Hematopoietic multipotent progenitor cell treated with erythropoietin and hydrocortisone succinate and interleukin-3 and kit ligand, for 15 days (in vitro differentiated cells): Measurements from ENCODE around the gene PCK1.

Experiments used
- DNase-seq: peaks from one replicate; pipeline ENCODE4 v3.0.0-alpha.2; 2015; ENCODE audit warnings: low spot score

PCK1 gene

GRCh38 chr20:57536771-57537724 is 23.9 kb upstream of the PCK1 start:
- no peak for DNase-seq

GRCh38 chr20:57537822-57538221 is 23.1 kb upstream of the PCK1 start:
- no peak for DNase-seq

GRCh38 chr20:57539889-57540288 is 21.0 kb upstream of the PCK1 start:
- no peak for DNase-seq

- no peak for DNase-seq
These were observed 19.9 kb upstream of the PCK1 start for GRCh38 chr20:57540890-57541580.

- no peak for DNase-seq
These were observed 17.2 kb upstream of the PCK1 start for GRCh38 chr20:57543754-57544153.

GRCh38 chr20:57544838-57545564 is 15.9 kb upstream of the PCK1 start:
- no peak for DNase-seq

- no peak for DNase-seq
These were observed 14.8 kb upstream of the PCK1 start for GRCh38 chr20:57545927-57546662.

- no peak for DNase-seq
These were observed 13.8 kb upstream of the PCK1 start for GRCh38 chr20:57546956-57547649.

- no peak for DNase-seq
These were observed 12.5 kb upstream of the PCK1 start for GRCh38 chr20:57548177-57549058.

- no peak for DNase-seq
These were observed 8.4 kb upstream of the PCK1 start for GRCh38 chr20:57552471-57552870.

- DNase-seq, result no peak
These were observed 7.4 kb upstream of the PCK1 start for GRCh38 chr20:57553376-57554018.

GRCh38 chr20:57555457-57556184 is 5.3 kb upstream of the PCK1 start:
- DNase-seq, result no peak

GRCh38 chr20:57556980-57557274 is 4.0 kb upstream of the PCK1 start:
- no peak for DNase-seq

- no peak for DNase-seq
These were observed 2.8 kb upstream of the PCK1 start for GRCh38 chr20:57557926-57558613.

- no peak for DNase-seq
These were observed 2.2 kb upstream of the PCK1 start for GRCh38 chr20:57558614-57559288.

GRCh38 chr20:57559289-57559634 is 1.6 kb upstream of the PCK1 start:
- no peak for DNase-seq

GRCh38 chr20:57559658-57560553 is 1.0 kb upstream of the PCK1 start:
- DNase-seq, result no peak
